Astrocyte (in vitro differentiated cells and primary cell): ENCODE results near the gene DCLK1. TPM values are rescaled to one million over a fixed set of nuclear protein-coding genes. Genes with fewer than 3 reads are reported as not detected.
A peak's percentile ranks its signal among the peaks of the same experiment; 100 is the strongest.

Experiments used
- DNase-seq: peaks from one replicate; pipeline ENCODE4 v3.0.0-alpha.2; 2010; ENCODE audit warnings: low read depth
- FAIRE-seq: peaks from 2 replicates; lab custom pipeline; 2011; peaks lifted over from hg19 to GRCh38; lab: Jason Lieb, UNC
- H2AFZ ChIP-seq: 2 replicates; pipeline ENCODE4 v1.6.0; 2012; ENCODE audit warnings: low read depth, low read length, inconsistent platforms
- H3K27ac ChIP-seq: 2 replicates; pipeline ENCODE4 v1.5.1; 2011; ENCODE audit warnings: low read depth, low read length, inconsistent platforms
- H3K27me3 ChIP-seq: 2 replicates; pipeline ENCODE4 v1.6.0; 2011; ENCODE audit warnings: low read length, inconsistent platforms; ENCODE audit not compliant: insufficient read depth
- H3K36me3 ChIP-seq: 2 replicates; pipeline ENCODE4 v1.5.1; 2011; ENCODE audit warnings: low read length, inconsistent platforms; ENCODE audit not compliant: insufficient read depth
- H3K4me1 ChIP-seq: 2 replicates; pipeline ENCODE4 v1.5.1; 2011; ENCODE audit warnings: low read length, inconsistent platforms; ENCODE audit not compliant: insufficient read depth
- H3K4me2 ChIP-seq: 2 replicates; pipeline ENCODE4 v1.6.0; 2012; ENCODE audit warnings: low read length, inconsistent platforms
- H3K4me3 ChIP-seq: 2 replicates; pipeline ENCODE4 v1.5.1; 2011; ENCODE audit warnings: low read depth, mild to moderate bottlenecking, low read length, inconsistent platforms; ENCODE audit not compliant: insufficient read depth
- H3K79me2 ChIP-seq: 2 replicates; pipeline ENCODE4 v1.6.0; 2012; ENCODE audit warnings: mild to moderate bottlenecking, low read length, inconsistent platforms; ENCODE audit not compliant: insufficient read depth
- H3K9ac ChIP-seq: 2 replicates; pipeline ENCODE4 v1.6.0; 2012; ENCODE audit warnings: mild to moderate bottlenecking, low read length, inconsistent platforms
- H3K9me3 ChIP-seq: 2 replicates; pipeline ENCODE4 v1.5.1; 2012; ENCODE audit warnings: low read depth, mild to moderate bottlenecking, low read length, inconsistent platforms; ENCODE audit not compliant: insufficient read depth
- H4K20me1 ChIP-seq: 2 replicates; pipeline ENCODE4 v1.6.0; 2012; ENCODE audit warnings: low read length, inconsistent platforms; ENCODE audit not compliant: insufficient read depth
- H3K27ac Mint-ChIP-seq: one replicate; pipeline ENCODE4 v1.8.0; 2021; ENCODE audit warnings: mild to moderate bottlenecking, mixed read lengths; ENCODE audit not compliant: unreplicated experiment
- H3K27me3 Mint-ChIP-seq: one replicate; pipeline ENCODE4 v1.8.0; 2021; ENCODE audit warnings: low read depth, mixed read lengths; ENCODE audit not compliant: unreplicated experiment
- H3K36me3 Mint-ChIP-seq: one replicate; pipeline ENCODE4 v1.8.0; 2021; ENCODE audit warnings: low read depth, mixed read lengths; ENCODE audit not compliant: unreplicated experiment
- H3K4me1 Mint-ChIP-seq: one replicate; pipeline ENCODE4 v1.8.0; 2021; ENCODE audit warnings: low read depth, mixed read lengths; ENCODE audit not compliant: unreplicated experiment
- H3K4me3 Mint-ChIP-seq: one replicate; pipeline ENCODE4 v1.8.0; 2021; ENCODE audit warnings: mild to moderate bottlenecking, moderate library complexity, mixed read lengths; ENCODE audit not compliant: unreplicated experiment
- H3K9me3 Mint-ChIP-seq: one replicate; pipeline ENCODE4 v1.8.0; 2021; ENCODE audit warnings: mild to moderate bottlenecking, mixed read lengths; ENCODE audit not compliant: unreplicated experiment
- CTCF ChIP-seq: IDR thresholded peaks from 2 replicates; pipeline ENCODE4 v1.5.1; 2011; ENCODE audit warnings: low read depth, mild to moderate bottlenecking, inconsistent platforms, low read length, moderate library complexity; ENCODE audit not compliant: insufficient read depth
- EZH2 ChIP-seq: IDR thresholded peaks from 2 replicates; pipeline ENCODE4 v1.6.1; 2012; ENCODE audit warnings: mild to moderate bottlenecking, low read length, inconsistent platforms; ENCODE audit not compliant: insufficient read depth
- total RNA-seq: library from RNA; stranded (reverse); gene quantifications from 2 replicates; pipeline ENCODE4 v1.2.1, GENCODE V29; 2021

Gene DCLK1
- total RNA-seq, 1 donor from 2014 or later: 4.9 TPM

GRCh38 chr13:35871561-35871960 lies 259.6 kb downstream of the DCLK1 start:
- Histone ChIP-seq H3K9ac (no peak overlapping the region), H3K4me1 (peaks cover 5% of the 10 kb centered on the region), H3K9me3 (no peaks in the 10 kb centered on the region), H3K4me3 (no peak overlapping the region), H3K4me2 (no peak overlapping the region), H2AFZ (no peak overlapping the region), H4K20me1 (no peaks in the 10 kb centered on the region), H3K27ac (no peak overlapping the region), H3K79me2 (no peaks in the 10 kb centered on the region), H3K27me3 (no peaks in the 10 kb centered on the region), H3K36me3 (no peaks in the 10 kb centered on the region)
- Mint-ChIP-seq H3K9me3 (peaks cover 2% of the 10 kb centered on the region), H3K36me3 (no peaks in the 10 kb centered on the region), H3K4me1 (no peaks in the 10 kb centered on the region), H3K4me3 (no peak overlapping the region), H3K27me3 (no peaks in the 10 kb centered on the region), H3K27ac (no peak overlapping the region)
- no peak for DNase-seq
- FAIRE-seq: peak; percentile 5
- TF ChIP-seq CTCF: no peak
- no peak for TF ChIP-seq EZH2

- no peaks in the 10 kb centered on the region for H3K9me3 Mint-ChIP-seq
- DNase-seq (no peak), FAIRE-seq (no peak)
- no peaks in the 10 kb centered on the region for H4K20me1 ChIP-seq
- peaks cover 5% of the 10 kb centered on the region for H3K4me1 ChIP-seq
- H3K4me2 ChIP-seq: no peak overlapping the region
- peaks cover 6% of the 10 kb centered on the region for H3K4me1 Mint-ChIP-seq
- H3K79me2 ChIP-seq: no peaks in the 10 kb centered on the region
- TF ChIP-seq CTCF (no peak), EZH2 (no peak)
- H3K4me3 Mint-ChIP-seq: no peak overlapping the region
- H3K9ac ChIP-seq: no peak overlapping the region
- no peak overlapping the region for H3K4me3 ChIP-seq
- no peak overlapping the region for H2AFZ ChIP-seq
- no peak overlapping the region for H3K27ac ChIP-seq
- H3K36me3 ChIP-seq: no peaks in the 10 kb centered on the region
- no peaks in the 10 kb centered on the region for H3K9me3 ChIP-seq
- no peaks in the 10 kb centered on the region for H3K27me3 Mint-ChIP-seq
- no peak overlapping the region for H3K27ac Mint-ChIP-seq
- no peaks in the 10 kb centered on the region for H3K27me3 ChIP-seq
- no peaks in the 10 kb centered on the region for H3K36me3 Mint-ChIP-seq
Observed at GRCh38 chr13:35866801-35867200, 264.4 kb downstream of the DCLK1 start.

GRCh38 chr13:35865341-35866240 lies 265.6 kb downstream of the DCLK1 start:
- peaks cover 5% of the 10 kb centered on the region for H3K4me1 ChIP-seq
- no peaks in the 10 kb centered on the region for H4K20me1 ChIP-seq
- no peak overlapping the region for H3K27ac ChIP-seq
- no peak for TF ChIP-seq CTCF
- TF ChIP-seq EZH2: no peak
- H3K79me2 ChIP-seq: no peaks in the 10 kb centered on the region
- H3K4me2 ChIP-seq: no peak overlapping the region
- H3K27me3 ChIP-seq: no peaks in the 10 kb centered on the region
- DNase-seq (no peak), FAIRE-seq (no peak)
- H3K4me1 Mint-ChIP-seq: peaks cover 7% of the 10 kb centered on the region
- H3K36me3 Mint-ChIP-seq: no peaks in the 10 kb centered on the region
- H3K9ac ChIP-seq: no peak overlapping the region
- H3K4me3 ChIP-seq: no peak overlapping the region
- H3K9me3 ChIP-seq: no peaks in the 10 kb centered on the region
- no peaks in the 10 kb centered on the region for H3K9me3 Mint-ChIP-seq
- no peak overlapping the region for H3K4me3 Mint-ChIP-seq
- H3K27ac Mint-ChIP-seq: no peak overlapping the region
- no peaks in the 10 kb centered on the region for H3K27me3 Mint-ChIP-seq
- H3K36me3 ChIP-seq: no peaks in the 10 kb centered on the region
- no peak overlapping the region for H2AFZ ChIP-seq
